ENCODE data around the gene HLA-DQB2.
"Not testable (repeated sequence)": the region's sequence is repeated elsewhere in the genome, so short reads cannot be mapped to it uniquely, and the experiment has no call there.

HLA-DQB2 gene

GRCh38 chr6:32763421-32763820 is at the start of gene HLA-DQB2:
Gene HLA-DQB2, minus strand, starts transcription at chr6:32763532. Its CDS starts 62 bp downstream, at chr6:32763470.
- no peak within 1 kb of the TSS for H3K4me2 ChIP-seq (ENCODE audit: low read depth, low read length, poor library complexity, severe bottlenecking)
- no peaks in the 10 kb centered on the region for H3K36me3 ChIP-seq (ENCODE audit: insufficient read depth, low read length)
- no peaks in the 10 kb centered on the region for H3K79me2 ChIP-seq (ENCODE audit: insufficient read depth, low read length)
- H3K9me2 ChIP-seq (replicated peaks; ENCODE audit: low read depth, low read length) = no peaks in the 10 kb centered on the region
- no peak within 1 kb of the TSS for H3K9ac ChIP-seq (ENCODE audit: low read depth, low read length, poor library complexity, severe bottlenecking)
- no peaks in the 10 kb centered on the region for H3K4me1 ChIP-seq (ENCODE audit: insufficient read depth, low read length, poor library complexity, severe bottlenecking)
- H3K9me3 ChIP-seq (ENCODE audit: insufficient read depth, low read depth, low read length) = no peaks in the 10 kb centered on the region
- peaks cover 18% of the 10 kb centered on the region for H3K27me3 ChIP-seq (ENCODE audit: insufficient read depth, low read length, poor library complexity, severe bottlenecking)
- H2AFZ ChIP-seq (ENCODE audit: low read length) = no peak within 1 kb of the TSS
- TF ChIP-seq, protein P1, sequence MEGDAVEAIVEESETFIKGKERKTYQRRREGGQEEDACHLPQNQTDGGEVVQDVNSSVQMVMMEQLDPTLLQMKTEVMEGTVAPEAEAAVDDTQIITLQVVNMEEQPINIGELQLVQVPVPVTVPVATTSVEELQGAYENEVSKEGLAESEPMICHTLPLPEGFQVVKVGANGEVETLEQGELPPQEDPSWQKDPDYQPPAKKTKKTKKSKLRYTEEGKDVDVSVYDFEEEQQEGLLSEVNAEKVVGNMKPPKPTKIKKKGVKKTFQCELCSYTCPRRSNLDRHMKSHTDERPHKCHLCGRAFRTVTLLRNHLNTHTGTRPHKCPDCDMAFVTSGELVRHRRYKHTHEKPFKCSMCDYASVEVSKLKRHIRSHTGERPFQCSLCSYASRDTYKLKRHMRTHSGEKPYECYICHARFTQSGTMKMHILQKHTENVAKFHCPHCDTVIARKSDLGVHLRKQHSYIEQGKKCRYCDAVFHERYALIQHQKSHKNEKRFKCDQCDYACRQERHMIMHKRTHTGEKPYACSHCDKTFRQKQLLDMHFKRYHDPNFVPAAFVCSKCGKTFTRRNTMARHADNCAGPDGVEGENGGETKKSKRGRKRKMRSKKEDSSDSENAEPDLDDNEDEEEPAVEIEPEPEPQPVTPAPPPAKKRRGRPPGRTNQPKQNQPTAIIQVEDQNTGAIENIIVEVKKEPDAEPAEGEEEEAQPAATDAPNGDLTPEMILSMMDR (conservative IDR thresholded peaks at IDR 0.05; ENCODE audit: low read length) = no peak
- TF ChIP-seq EZH2phosphoT487 (IDR thresholded peaks at IDR 0.05; ENCODE audit: borderline replicate concordance) = no peak
- no peak within 1 kb of the TSS for H3K4me3 ChIP-seq (ENCODE audit: low read length, poor library complexity, severe bottlenecking)
- H3F3A ChIP-seq (ENCODE audit: low read depth) = no peaks in the 10 kb centered on the region
- H4K20me1 ChIP-seq (ENCODE audit: insufficient read depth, low read length, poor library complexity, severe bottlenecking) = no peaks in the 10 kb centered on the region

DNA sequence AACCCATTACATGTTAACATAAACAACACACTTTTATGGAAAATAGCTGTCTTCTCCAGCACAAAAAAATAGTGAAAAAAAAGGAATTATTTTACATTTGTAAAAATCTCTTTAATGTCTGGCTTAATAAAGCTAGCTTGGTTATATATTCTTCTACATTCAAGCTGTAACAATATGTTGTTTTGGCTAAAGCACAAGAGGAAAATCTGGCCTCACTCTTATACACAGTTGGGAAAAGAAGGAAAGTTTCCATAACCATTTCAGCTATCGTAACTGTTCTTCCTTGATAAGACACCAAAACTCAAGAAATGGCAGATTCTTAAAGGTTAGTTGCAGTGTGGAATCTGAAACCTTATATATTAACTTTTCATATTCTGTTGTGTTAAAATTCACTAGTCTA is 45.8 kb upstream of the HLA-DQB2 start:
- H3K79me2 ChIP-seq (ENCODE audit: insufficient read depth, low read length) = no peaks in the 10 kb centered on the region
- no peaks in the 10 kb centered on the region for H4K20me1 ChIP-seq (ENCODE audit: insufficient read depth, low read length, poor library complexity, severe bottlenecking)
- H3K9me2 ChIP-seq (replicated peaks; ENCODE audit: low read depth, low read length) = no peaks in the 10 kb centered on the region
- no peak overlapping the region for H3K4me2 ChIP-seq (ENCODE audit: low read depth, low read length, poor library complexity, severe bottlenecking)
- no peak for TF ChIP-seq EZH2phosphoT487 (IDR thresholded peaks at IDR 0.05; ENCODE audit: borderline replicate concordance)
- TF ChIP-seq, protein P1 (conservative IDR thresholded peaks at IDR 0.05; ENCODE audit: low read length) = no peak
- no peaks in the 10 kb centered on the region for H3K9me3 ChIP-seq (ENCODE audit: insufficient read depth, low read depth, low read length)
- H3K4me3 ChIP-seq (ENCODE audit: low read length, poor library complexity, severe bottlenecking) = no peak overlapping the region
- H3K36me3 ChIP-seq (ENCODE audit: insufficient read depth, low read length) = no peaks in the 10 kb centered on the region
- peaks cover 8% of the 10 kb centered on the region for H3K27me3 ChIP-seq (ENCODE audit: insufficient read depth, low read length, poor library complexity, severe bottlenecking)
- H3K9ac ChIP-seq (ENCODE audit: low read depth, low read length, poor library complexity, severe bottlenecking) = no peak overlapping the region
- H2AFZ ChIP-seq (ENCODE audit: low read length) = no peak overlapping the region
- peaks cover 9% of the 10 kb centered on the region for H3K4me1 ChIP-seq (ENCODE audit: insufficient read depth, low read length, poor library complexity, severe bottlenecking)
- no peaks in the 10 kb centered on the region for H3F3A ChIP-seq (ENCODE audit: low read depth)

- H3K4me1 ChIP-seq (ENCODE audit: insufficient read depth, low read length, poor library complexity, severe bottlenecking) = peaks cover 9% of the 10 kb centered on the region
- H2AFZ ChIP-seq (ENCODE audit: low read length) = no peak overlapping the region
- H4K20me1 ChIP-seq (ENCODE audit: insufficient read depth, low read length, poor library complexity, severe bottlenecking) = no peaks in the 10 kb centered on the region
- no peaks in the 10 kb centered on the region for H3K9me3 ChIP-seq (ENCODE audit: insufficient read depth, low read depth, low read length)
- H3K4me2 ChIP-seq (ENCODE audit: low read depth, low read length, poor library complexity, severe bottlenecking) = peak overlapping the region; percentile 17
- H3K27me3 ChIP-seq (ENCODE audit: insufficient read depth, low read length, poor library complexity, severe bottlenecking) = peaks cover 20% of the 10 kb centered on the region
- no peaks in the 10 kb centered on the region for H3K79me2 ChIP-seq (ENCODE audit: insufficient read depth, low read length)
- H3F3A ChIP-seq (ENCODE audit: low read depth) = no peaks in the 10 kb centered on the region
- TF ChIP-seq, protein P1 (conservative IDR thresholded peaks at IDR 0.05; ENCODE audit: low read length) = peak; percentile 54
- TF ChIP-seq EZH2phosphoT487 (IDR thresholded peaks at IDR 0.05; ENCODE audit: borderline replicate concordance) = no peak
- no peaks in the 10 kb centered on the region for H3K9me2 ChIP-seq (replicated peaks; ENCODE audit: low read depth, low read length)
- no peak overlapping the region for H3K4me3 ChIP-seq (ENCODE audit: low read length, poor library complexity, severe bottlenecking)
- no peak overlapping the region for H3K9ac ChIP-seq (ENCODE audit: low read depth, low read length, poor library complexity, severe bottlenecking)
- no peaks in the 10 kb centered on the region for H3K36me3 ChIP-seq (ENCODE audit: insufficient read depth, low read length)
These were observed 43.8 kb upstream of the HLA-DQB2 start for GRCh38 chr6:32807020-32807580.

GRCh38 chr6:32805404-32805803 is 42.1 kb upstream of the HLA-DQB2 start:
- not testable (repeated sequence) for H3K4me3 ChIP-seq (ENCODE audit: low read length, poor library complexity, severe bottlenecking); H3K9me3 ChIP-seq (ENCODE audit: insufficient read depth, low read depth, low read length); H3K36me3 ChIP-seq (ENCODE audit: insufficient read depth, low read length); H3K4me2 ChIP-seq (ENCODE audit: low read depth, low read length, poor library complexity, severe bottlenecking); H3F3A ChIP-seq (ENCODE audit: low read depth); H2AFZ ChIP-seq (ENCODE audit: low read length); H3K4me1 ChIP-seq (ENCODE audit: insufficient read depth, low read length, poor library complexity, severe bottlenecking); H3K9ac ChIP-seq (ENCODE audit: low read depth, low read length, poor library complexity, severe bottlenecking); H3K9me2 ChIP-seq (replicated peaks; ENCODE audit: low read depth, low read length); H4K20me1 ChIP-seq (ENCODE audit: insufficient read depth, low read length, poor library complexity, severe bottlenecking); H3K79me2 ChIP-seq (ENCODE audit: insufficient read depth, low read length)
- H3K27me3 ChIP-seq (ENCODE audit: insufficient read depth, low read length, poor library complexity, severe bottlenecking) = peaks cover 30% of the 10 kb centered on the region
